BLaER1 (cell line): ENCODE measurements around the gene KLHDC2.
"Not testable (repeated sequence)": the region's sequence is repeated elsewhere in the genome, so short reads cannot be mapped to it uniquely, and the experiment has no call there.

ENCODE experiments used
- H3K27ac ChIP-seq: shearing (Covaris generic); formaldehyde crosslinking; 2 replicates; pipeline ENCODE4 v1.8.1; 2022
- H3K27me3 ChIP-seq: shearing (Covaris generic); formaldehyde crosslinking; 2 replicates; pipeline ENCODE4 v1.8.1; 2022
- H3K36me3 ChIP-seq: shearing (Covaris generic); formaldehyde crosslinking; 2 replicates; pipeline ENCODE4 v1.8.1; 2022
- H3K4me1 ChIP-seq: shearing (Covaris generic); formaldehyde crosslinking; 2 replicates; pipeline ENCODE4 v1.8.1; 2022
- H3K4me2 ChIP-seq: shearing (Covaris generic); formaldehyde crosslinking; 2 replicates; pipeline ENCODE4 v1.8.1; 2022
- H3K4me3 ChIP-seq: shearing (Covaris generic); formaldehyde crosslinking; 2 replicates; pipeline ENCODE4 v1.8.1; 2022
- H3K9ac ChIP-seq: shearing (Covaris generic); formaldehyde crosslinking; 2 replicates; pipeline ENCODE4 v1.8.1; 2022
- H3K9me3 ChIP-seq: shearing (Covaris generic); formaldehyde crosslinking; 2 replicates; pipeline ENCODE4 v1.8.1; 2022
- H4K20me1 ChIP-seq: shearing (Covaris generic); formaldehyde crosslinking; 2 replicates; pipeline ENCODE4 v1.8.1; 2022
- Cebpa-rat ChIP-seq: shearing (Covaris generic); IDR thresholded peaks from 2 replicates; pipeline ENCODE4 v1.8.1; 2022

KLHDC2 gene

GRCh38 chr14:49774106-49774505 lies 6.2 kb downstream of the KLHDC2 start:
- H3K4me2 ChIP-seq: no peak overlapping the region
- H3K36me3 ChIP-seq: peaks cover 58% of the 10 kb centered on the region

GRCh38 chr14:49778421-49778820 lies 10.5 kb downstream of the KLHDC2 start:
- Histone ChIP-seq H3K9me3 (no peaks in the 10 kb centered on the region), H3K4me1 (no peaks in the 10 kb centered on the region), H3K27ac (no peak overlapping the region), H3K4me3 (no peak overlapping the region), H3K27me3 (no peaks in the 10 kb centered on the region), H3K4me2 (no peak overlapping the region), H4K20me1 (peaks cover 12% of the 10 kb centered on the region; the same call in 1 of the 2 replicates), H3K9ac (no peak overlapping the region), H3K36me3 (peaks cover 90% of the 10 kb centered on the region)
- TF ChIP-seq Cebpa-rat: no peak

More at GRCh38 chr14:49774106-49774505, 6.2 kb downstream of the KLHDC2 start:
- no peaks in the 10 kb centered on the region for H3K27me3 ChIP-seq
- H3K9ac ChIP-seq: no peak overlapping the region
- H3K4me3 ChIP-seq: no peak overlapping the region
- no peaks in the 10 kb centered on the region for H3K9me3 ChIP-seq
- no peak for TF ChIP-seq Cebpa-rat
- no peak overlapping the region for H3K27ac ChIP-seq
- H3K4me1 ChIP-seq: peaks cover 20% of the 10 kb centered on the region
- peaks cover 18% of the 10 kb centered on the region for H4K20me1 ChIP-seq

DNA sequence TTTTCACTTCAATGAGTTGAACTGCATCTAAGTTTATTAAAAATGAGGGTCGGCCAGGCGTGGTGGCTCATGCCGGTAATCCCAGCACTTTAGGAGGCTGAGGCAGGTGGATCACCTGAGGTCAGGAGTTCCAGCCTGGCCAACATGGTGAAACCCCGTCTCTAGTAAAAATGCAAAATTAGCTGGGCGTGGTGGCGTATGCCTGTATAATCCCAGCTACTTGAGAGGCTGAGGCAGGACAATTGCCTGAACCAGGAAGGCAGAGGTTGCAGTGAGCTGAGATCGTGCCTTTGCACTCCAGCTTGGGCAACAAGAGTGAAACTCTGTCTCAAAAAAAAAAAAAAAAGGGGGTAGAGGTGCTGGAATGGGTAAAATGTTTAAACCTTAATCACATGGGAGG lies 13.1 kb downstream of the KLHDC2 start:
- H3K4me3 ChIP-seq, H3K9me3 ChIP-seq, H3K27me3 ChIP-seq, H3K4me2 ChIP-seq, H3K27ac ChIP-seq, H3K4me1 ChIP-seq, H3K9ac ChIP-seq: not testable (repeated sequence)
- H3K36me3 ChIP-seq: peaks cover 88% of the 10 kb centered on the region
- peaks cover 14% of the 10 kb centered on the region; the same call in 1 of the 2 replicates for H4K20me1 ChIP-seq

DNA sequence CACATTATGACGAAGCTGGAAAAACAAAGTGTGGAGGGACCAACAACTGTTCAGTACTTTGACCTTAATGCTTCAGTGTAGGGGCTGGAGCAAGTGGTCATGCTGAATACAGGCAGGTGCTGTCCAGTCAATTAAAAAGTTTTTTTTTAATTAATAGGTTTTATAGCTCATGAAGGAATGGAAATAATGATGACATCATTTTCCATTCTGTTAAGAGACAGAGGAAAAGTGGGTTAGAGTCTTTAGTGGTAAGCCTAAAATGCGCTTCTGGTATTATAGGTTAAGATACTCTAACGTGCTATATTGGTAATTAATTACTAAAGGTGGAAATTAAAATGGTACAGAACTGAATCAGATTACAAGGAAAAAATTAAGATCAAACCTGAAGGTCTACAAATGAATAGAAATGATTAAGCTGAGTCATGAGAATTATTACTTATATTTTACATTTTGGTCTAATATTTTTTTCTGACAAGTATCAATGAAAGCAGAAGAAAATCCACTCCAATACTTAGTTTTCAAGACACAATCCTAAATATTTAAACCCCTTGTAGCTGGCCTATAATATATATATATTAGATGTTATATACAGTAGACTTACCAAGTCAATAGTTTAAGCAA lies 15.6 kb downstream of the KLHDC2 start:
- no peaks in the 10 kb centered on the region for H3K27me3 ChIP-seq
- H3K4me3 ChIP-seq: no peak overlapping the region
- peaks cover 28% of the 10 kb centered on the region; the same call in 1 of the 2 replicates for H4K20me1 ChIP-seq
- H3K36me3 ChIP-seq: peaks cover 96% of the 10 kb centered on the region
- no peaks in the 10 kb centered on the region for H3K4me1 ChIP-seq
- H3K9ac ChIP-seq: no peak overlapping the region
- H3K4me2 ChIP-seq: no peak overlapping the region
- H3K9me3 ChIP-seq: no peaks in the 10 kb centered on the region
- no peak overlapping the region for H3K27ac ChIP-seq
- TF ChIP-seq Cebpa-rat: no peak

GRCh38 chr14:49786315-49786714 lies 18.4 kb downstream of the KLHDC2 start:
- TF ChIP-seq Cebpa-rat: no peak
- Histone ChIP-seq H4K20me1 (peaks cover 23% of the 10 kb centered on the region; the same call in 1 of the 2 replicates), H3K4me2 (no peak overlapping the region), H3K9ac (no peak overlapping the region), H3K36me3 (peaks cover 97% of the 10 kb centered on the region), H3K4me1 (no peaks in the 10 kb centered on the region), H3K27me3 (no peaks in the 10 kb centered on the region), H3K9me3 (no peaks in the 10 kb centered on the region), H3K27ac (no peak overlapping the region), H3K4me3 (no peak overlapping the region)

DNA sequence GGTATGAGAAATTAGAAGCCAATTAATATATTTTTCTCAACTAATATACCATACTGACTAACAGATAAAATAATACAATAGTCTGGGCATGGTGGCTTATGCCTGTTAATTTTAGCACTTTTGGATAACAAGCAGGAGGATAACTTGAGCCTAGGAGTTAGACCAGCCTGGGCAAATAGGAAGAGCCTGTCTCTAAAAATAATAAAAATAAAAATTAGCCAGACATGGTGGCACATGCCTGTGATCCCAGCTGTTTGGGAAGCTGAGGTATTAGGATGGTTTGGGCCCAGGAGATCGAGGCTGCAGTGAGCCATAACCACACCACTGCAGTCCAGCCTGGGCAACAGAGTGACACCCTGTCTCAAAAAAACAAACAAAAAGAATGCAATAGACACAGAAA lies 24.7 kb downstream of the KLHDC2 start:
- Histone ChIP-seq H3K4me1 (0 out of 2 replicates have a peak, but pooled peaks cover 4% of the 10 kb centered on the region), H3K27ac (no peak overlapping the region), H3K27me3 (no peaks in the 10 kb centered on the region), H3K4me3 (no peak overlapping the region), H4K20me1 (0 out of 2 replicates have a peak, but pooled peaks cover 15% of the 10 kb centered on the region), H3K9ac (no peak overlapping the region), H3K9me3 (no peaks in the 10 kb centered on the region), H3K36me3 (peaks cover 99% of the 10 kb centered on the region), H3K4me2 (no peak overlapping the region)
- no peak for TF ChIP-seq Cebpa-rat

DNA sequence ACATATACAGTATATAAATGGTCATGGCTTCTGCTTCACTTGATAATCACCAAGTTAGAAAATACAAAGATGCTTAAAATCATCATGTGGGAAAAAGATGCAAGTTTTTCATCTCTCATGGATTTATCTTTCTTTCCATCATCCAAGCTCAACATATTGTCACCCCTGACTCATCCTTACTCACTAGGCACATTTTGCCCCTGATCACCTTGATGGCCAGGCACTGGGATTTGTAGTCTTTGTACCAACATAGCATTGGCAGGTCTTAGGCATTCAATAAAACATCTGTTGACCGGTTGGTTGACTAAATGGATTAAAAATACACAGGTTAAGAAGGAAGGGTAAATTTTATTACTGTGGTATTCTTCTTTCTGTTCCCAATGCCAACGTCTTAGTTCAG lies 28.1 kb downstream of the KLHDC2 start:
- no peak overlapping the region for H3K27ac ChIP-seq
- no peaks in the 10 kb centered on the region for H3K27me3 ChIP-seq
- H4K20me1 ChIP-seq: 0 out of 2 replicates have a peak, but pooled peaks cover 15% of the 10 kb centered on the region
- peaks cover 99% of the 10 kb centered on the region for H3K36me3 ChIP-seq
- H3K4me1 ChIP-seq: 0 out of 2 replicates have a peak, but pooled peaks cover 4% of the 10 kb centered on the region
- no peaks in the 10 kb centered on the region for H3K9me3 ChIP-seq
- H3K4me2 ChIP-seq: no peak overlapping the region
- H3K4me3 ChIP-seq: no peak overlapping the region
- TF ChIP-seq Cebpa-rat: no peak
- H3K9ac ChIP-seq: no peak overlapping the region

GRCh38 chr14:49808780-49809179 lies 40.8 kb downstream of the KLHDC2 start:
- H3K27me3 ChIP-seq: no peaks in the 10 kb centered on the region
- no peak overlapping the region for H3K9ac ChIP-seq
- H3K4me3 ChIP-seq: no peak overlapping the region
- peaks cover 93% of the 10 kb centered on the region for H3K36me3 ChIP-seq
- no peaks in the 10 kb centered on the region for H3K4me1 ChIP-seq
- no peak for TF ChIP-seq Cebpa-rat
- H4K20me1 ChIP-seq: peaks cover 10% of the 10 kb centered on the region
- no peak overlapping the region for H3K4me2 ChIP-seq
- H3K9me3 ChIP-seq: no peaks in the 10 kb centered on the region
- no peak overlapping the region for H3K27ac ChIP-seq

DNA sequence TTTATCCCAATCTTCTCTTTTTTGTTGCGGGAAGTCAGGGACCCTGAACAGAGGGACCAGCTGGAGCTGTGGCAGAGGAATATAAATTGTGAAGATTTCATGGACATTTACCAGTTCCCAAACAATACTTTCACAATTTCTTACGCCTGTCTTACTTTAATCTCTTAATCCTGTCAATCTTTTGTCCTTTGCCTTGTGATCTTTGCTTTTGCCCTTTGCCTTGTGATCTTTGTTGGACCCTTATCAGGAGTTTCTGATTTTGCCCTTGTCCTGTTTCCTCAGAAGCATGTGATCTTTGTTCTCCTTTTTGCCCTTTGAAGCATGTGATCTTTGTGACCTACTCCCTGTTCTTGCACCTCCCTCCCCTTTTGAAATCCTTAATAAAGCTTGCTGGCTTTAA lies 48.2 kb downstream of the KLHDC2 start:
- H4K20me1 ChIP-seq, H3K27me3 ChIP-seq, H3K4me1 ChIP-seq, H3K4me2 ChIP-seq, H3K4me3 ChIP-seq, H3K9ac ChIP-seq, H3K27ac ChIP-seq: not testable (repeated sequence)
- Histone ChIP-seq H3K9me3 (peaks cover 38% of the 10 kb centered on the region), H3K36me3 (peaks cover 91% of the 10 kb centered on the region)

DNA sequence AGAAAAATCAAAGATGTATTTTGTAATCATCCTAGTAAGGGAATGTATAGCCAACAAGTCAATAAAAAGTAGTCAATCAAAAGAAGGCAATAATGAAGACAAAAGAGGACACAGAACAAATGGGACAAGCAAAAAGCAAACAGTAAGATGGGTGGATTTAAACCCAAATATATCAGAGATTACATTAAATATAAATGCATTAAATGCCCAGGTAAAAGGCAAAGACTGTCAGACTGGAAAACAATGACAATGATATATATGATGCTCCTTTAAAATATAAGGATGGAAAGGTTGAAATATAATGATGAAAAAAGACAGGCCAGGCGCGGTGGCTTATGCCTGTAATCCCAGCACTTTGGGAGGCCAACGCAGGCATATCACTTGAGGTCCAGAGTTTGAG lies 48.9 kb downstream of the KLHDC2 start:
- Histone ChIP-seq H3K9ac (no peak overlapping the region), H3K4me3 (no peak overlapping the region), H3K27ac (no peak overlapping the region), H3K4me1 (no peaks in the 10 kb centered on the region), H3K9me3 (peaks cover 38% of the 10 kb centered on the region), H3K36me3 (peaks cover 84% of the 10 kb centered on the region), H3K27me3 (no peaks in the 10 kb centered on the region), H3K4me2 (no peak overlapping the region), H4K20me1 (no peaks in the 10 kb centered on the region)
- TF ChIP-seq Cebpa-rat: no peak

DNA sequence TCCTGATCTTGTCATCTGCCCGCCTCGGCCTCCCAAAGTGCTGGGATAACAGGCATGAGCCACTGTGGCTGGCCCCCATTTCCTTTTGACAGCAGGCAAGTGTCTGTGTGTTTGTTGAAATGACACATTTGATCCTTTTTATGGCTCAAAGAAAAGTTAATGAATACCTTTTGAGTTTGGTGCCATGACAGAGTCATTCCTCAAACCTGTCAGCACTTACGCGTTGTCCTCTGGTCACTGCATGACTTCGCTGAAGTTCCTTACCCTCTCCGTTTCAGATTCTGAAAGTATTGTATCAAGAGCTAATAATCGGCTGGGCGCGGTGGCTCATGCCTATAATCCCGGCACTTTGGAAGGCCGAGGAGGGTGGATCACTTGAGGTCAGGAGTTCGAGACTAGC lies 52.2 kb downstream of the KLHDC2 start:
- H3K9ac ChIP-seq: no peak overlapping the region
- H3K36me3 ChIP-seq: peaks cover 89% of the 10 kb centered on the region
- peaks cover 59% of the 10 kb centered on the region for H3K9me3 ChIP-seq
- no peak overlapping the region for H3K4me2 ChIP-seq
- no peaks in the 10 kb centered on the region for H4K20me1 ChIP-seq
- H3K27me3 ChIP-seq: no peaks in the 10 kb centered on the region
- no peak overlapping the region for H3K4me3 ChIP-seq
- H3K4me1 ChIP-seq: no peaks in the 10 kb centered on the region
- no peak overlapping the region for H3K27ac ChIP-seq
- TF ChIP-seq Cebpa-rat: no peak
